Frontal cortex (tissue), 4 donors: ENCODE measurements around the gene LRRC74A. TPM values are rescaled to one million over a fixed set of nuclear protein-coding genes. Genes with fewer than 3 reads are reported as not detected.
"Not testable (repeated sequence)": the region's sequence is repeated elsewhere in the genome, so short reads cannot be mapped to it uniquely, and the experiment has no call there.

Experiments
- DNase-seq, 2 donors: peaks; one replicate each; pipeline ENCODE4 v3.0.0; 2012; ENCODE audit warnings: low spot score in 2 of 2
- FAIRE-seq: peaks from 2 replicates; lab custom pipeline; 2012; peaks lifted over from hg19 to GRCh38; lab: Jason Lieb, UNC
- total RNA-seq: library from RNA; depleted of rRNA; stranded (reverse); fragments of >200 nt; gene quantifications from one replicate; pipeline ENCODE4 v1.2.3, GENCODE V29; 2014
- donor health status: control.
- donor health status: control.
- donor health status: control.

Gene LRRC74A
- total RNA-seq, 1 donor from 2014 or later = not detected

DNA sequence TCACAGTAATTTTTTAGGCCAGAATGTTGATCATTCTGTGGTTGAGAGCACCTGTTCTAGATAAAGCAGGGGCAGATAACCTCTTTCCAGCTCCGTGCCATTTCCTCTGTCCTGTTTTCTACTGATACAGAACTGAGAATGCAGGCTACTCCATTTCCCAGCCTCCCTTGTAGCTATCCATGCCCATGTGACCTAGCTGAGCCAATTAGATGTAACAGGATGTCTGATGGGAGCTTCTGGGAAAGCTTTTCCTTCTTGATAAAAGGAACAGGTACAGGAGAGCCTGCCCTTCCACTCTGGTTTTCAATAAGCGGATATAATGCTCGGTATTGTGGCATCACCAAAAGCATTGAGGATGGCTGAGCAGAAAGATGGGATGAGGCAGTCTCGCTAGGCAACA lies 54.2 kb downstream of the LRRC74A start:
- DNase-seq (no peak), FAIRE-seq (no peak)

DNA sequence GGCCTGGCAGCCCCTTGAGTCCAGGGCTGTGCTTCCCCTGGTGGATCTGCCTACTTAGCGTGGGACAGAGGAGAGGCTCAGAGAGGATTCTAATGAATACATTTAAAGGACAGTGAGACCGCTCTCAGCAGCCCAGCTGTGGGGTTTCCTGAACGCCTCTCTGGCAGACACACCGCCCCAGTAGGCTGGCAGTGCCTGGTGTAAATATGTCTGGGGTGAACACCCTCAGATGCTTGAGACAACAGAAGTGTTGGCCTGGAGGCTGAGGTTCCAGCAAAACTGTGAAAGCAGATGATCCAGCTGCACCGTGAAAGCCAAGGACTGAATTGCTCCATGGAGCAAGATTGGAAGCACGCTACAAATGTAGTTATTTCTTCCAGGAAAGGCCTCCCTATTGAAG lies 55.1 kb downstream of the LRRC74A start:
- FAIRE-seq (no peak), DNase-seq (no peak)

DNA sequence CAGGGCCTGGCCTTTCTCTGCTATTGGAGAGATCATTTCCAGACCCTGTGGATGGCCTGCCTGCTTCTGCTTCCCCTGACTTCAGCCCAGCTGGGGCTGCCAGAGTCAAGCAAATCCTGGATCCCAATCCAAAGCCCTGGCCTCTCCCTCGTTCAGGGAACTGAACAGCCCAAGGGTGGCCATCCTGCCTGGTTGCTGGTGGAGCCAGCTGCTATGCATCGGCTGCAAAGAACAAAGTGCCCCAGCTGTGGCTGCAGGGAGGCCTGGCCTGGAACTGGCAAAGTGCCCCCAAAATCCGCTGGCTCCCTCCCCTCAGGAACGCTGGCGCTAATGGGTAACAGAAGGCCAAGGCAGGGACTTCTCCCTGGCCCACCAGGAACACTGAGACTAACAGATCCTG lies 56.4 kb downstream of the LRRC74A start:
- DNase-seq (no peak), FAIRE-seq (no peak)

DNA sequence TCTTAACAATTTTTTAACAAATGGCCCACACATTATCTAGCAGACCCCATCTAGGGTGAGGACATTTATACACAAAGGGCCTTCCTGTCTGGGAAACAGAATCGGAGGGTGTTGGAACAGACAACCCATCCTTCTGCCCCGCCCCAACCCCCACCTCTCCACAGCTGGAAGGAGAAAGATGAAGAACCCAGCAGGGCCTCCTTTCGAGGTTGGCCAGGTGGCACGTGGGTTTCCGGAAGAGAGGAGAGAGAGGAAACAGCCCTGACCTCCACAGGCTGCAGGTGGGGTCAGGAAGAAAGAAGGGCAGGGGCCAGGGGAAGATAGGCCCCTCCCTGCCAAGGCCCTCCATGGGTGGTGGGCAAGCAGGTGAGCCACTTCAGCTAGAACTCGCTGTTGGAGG lies 57.2 kb downstream of the LRRC74A start:
- FAIRE-seq = no peak
- DNase-seq = no peak

DNA sequence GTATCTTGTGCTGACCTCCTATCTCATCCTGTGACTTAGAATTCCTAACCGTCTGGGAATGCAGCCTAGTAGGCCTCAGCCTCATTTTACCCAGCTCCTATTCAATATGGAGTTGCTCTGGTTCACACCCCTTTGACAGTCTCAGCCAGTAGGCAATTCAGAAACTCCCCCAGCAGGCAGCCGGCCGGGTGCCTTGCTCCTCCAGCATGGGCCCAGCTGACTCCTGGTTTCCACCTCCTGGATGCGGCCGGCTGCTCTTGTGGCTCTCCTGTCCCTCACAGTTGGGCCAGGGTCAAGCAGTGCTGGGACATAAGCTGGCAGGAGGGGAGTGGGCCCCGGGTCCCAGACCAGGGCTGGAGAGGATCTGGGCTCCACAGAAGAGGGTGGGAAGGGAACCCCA lies 58.2 kb downstream of the LRRC74A start:
- FAIRE-seq = no peak

DNA sequence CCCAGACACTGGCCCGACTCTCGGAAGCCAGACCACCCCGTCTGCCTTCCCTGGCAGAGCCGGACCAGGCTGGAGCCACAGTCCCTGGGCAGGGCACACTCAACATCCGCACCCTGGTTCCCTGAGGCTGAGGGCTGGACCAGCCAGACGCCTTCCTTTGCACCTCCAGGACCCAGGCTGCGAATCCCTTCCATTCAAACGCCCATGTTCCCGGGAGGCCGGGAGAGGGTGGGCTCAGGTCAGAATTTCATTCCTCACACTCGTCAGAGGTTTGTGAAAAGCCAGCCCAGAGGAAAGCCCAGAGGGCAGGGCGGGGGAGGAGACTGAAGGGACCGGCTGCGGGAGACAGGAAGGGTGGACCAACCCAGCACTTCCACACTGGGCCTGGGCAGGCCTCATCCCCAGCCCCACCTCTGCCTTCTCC lies 58.7 kb downstream of the LRRC74A start:
- FAIRE-seq = no peak

More for the DNA sequence above, 58.2 kb downstream of the LRRC74A start:
- no peak for DNase-seq

DNA sequence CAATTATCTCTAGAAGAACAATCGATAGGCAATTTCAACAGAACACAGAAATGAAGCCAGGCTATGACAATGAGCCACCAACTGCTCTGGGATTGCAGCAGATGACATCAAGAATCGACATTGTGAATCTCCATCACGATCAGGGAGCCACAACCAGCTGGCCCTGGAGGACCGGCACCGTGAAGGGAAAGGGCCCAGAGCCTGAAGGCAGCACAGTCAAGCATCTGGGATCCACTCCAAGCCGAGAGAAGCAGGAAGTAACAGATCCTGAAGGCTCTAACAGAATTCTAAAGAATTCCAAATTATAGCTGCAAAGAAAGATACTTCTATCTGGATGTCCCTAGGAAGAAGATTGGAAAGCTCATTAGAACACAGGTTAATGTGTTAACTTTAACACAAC lies 61.0 kb downstream of the LRRC74A start:
- FAIRE-seq = no peak
- no peak for DNase-seq

More for the DNA sequence above, 58.7 kb downstream of the LRRC74A start:
- no peak for DNase-seq

DNA sequence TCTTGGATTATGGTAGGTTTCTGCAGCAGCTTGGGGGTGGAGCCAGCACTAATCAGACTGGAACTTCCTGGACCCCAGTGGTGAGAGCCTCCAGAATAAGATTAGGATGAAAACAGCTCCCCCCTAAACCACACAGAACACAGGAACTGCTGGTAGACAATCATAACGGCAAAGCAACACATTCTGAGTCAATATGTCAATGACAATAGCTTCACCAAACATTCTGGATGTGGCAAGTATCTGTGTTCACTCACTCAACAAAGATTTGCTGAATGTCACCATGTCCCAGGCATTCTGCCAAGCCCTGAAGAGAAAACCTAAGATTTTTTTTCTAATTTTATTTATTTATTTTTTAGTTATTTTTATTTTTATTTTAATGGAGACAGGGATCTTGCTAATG lies 65.2 kb downstream of the LRRC74A start:
- FAIRE-seq = no peak

DNA sequence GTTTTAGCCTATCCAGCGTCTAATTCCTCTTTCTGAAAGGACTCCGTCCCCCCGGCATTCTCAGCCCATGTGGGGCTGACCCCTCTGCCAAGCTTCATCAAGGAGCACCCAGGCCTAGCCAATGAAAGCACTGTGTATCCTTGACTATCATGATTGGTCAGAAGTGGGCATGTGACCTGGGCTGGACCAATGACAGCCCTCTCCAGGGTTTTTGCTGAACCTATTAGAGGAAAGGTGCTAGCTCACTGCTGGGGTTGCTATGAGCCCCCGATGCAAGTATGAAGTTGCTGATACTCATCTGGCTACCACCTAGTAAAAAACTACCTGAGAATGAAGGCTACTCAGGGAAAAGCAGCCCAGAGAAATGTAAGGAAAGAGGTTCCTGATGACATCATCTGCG lies 68.1 kb downstream of the LRRC74A start:
- DNase-seq (no peak), FAIRE-seq (no peak)

More for the DNA sequence above, 65.2 kb downstream of the LRRC74A start:
- DNase-seq = no peak

DNA sequence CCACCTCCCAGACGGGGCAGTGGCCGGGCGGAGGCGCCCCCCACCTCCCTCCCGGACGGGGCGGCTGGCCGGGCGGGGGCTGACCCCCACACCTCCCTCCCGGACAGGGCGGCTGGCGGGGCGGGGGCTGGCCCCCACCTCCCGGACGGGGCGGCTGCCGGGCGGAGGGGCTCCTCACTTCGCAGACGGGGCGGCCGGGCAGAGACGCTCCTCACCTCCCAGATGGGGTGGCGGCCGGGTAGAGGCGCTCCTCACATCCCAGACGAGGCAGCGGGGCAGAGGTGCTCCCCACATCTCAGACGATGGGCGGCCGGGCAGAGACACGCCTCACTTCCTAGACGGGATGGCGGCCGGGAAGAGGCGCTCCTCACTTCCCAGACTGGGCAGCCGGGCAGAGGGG lies 71.8 kb downstream of the LRRC74A start:
- not testable (repeated sequence) for DNase-seq, FAIRE-seq

DNA sequence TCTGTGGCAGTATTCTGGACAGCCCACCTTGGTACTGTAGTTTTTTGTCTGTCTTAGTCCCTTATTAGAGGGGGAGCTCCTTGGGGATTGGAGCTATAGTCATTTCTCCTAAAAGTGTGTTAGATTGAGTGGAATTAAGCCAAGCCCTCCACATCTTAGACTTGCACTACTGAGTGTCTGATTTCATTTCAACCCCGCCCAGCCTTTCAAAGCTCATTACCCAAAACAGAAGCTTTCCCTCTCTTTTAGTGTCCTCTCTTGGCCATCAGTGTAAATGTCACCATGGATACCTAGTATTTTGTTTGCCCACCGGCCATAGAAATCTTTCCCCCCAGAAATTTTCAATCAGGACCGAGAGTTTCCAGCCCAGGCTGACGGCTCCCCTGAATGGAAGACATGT lies 74.5 kb downstream of the LRRC74A start:
- DNase-seq (no peak), FAIRE-seq (no peak)

DNA sequence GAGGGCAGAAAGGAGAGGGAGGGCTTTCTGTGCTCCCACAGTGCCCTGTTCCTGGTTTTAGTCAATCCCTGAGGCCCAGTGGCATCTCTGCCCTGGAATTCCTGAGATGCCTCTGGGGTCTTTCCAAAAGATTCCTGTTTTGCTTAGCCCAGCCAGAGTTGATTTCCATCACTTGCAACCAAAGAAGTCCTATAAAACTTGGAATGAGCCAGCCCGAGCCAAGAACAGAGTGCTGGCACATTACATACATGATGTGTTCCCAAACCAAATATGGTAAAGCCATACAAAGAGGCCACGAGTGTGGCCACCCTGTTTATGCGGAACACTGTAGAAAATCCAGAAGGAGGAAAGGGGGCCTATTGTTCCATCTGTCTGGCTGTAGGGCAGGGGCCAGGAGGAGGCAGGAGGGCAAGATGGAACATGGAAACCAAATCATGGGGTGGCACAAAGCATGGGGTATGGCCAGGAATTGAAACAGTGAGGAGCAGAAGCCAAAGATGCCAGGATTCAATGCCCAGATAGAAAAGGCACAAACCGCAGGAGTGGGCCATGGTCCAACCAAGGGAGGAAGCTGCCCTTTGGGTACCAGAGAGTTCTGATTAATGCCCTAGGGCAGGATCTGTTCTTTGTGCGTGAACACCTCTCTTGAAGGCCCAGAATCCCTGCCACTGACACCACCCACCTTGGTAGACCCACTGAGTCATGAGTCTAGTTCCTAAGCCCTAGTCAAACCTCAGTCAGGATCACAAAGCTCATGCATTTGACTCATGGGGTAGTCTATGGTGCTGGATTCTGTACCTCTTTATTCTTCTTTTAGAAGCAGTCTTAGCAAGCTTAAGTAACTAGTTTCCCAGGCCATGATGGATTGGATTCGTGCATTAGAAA lies 75.2 kb downstream of the LRRC74A start:
- FAIRE-seq = no peak
- no peak for DNase-seq

DNA sequence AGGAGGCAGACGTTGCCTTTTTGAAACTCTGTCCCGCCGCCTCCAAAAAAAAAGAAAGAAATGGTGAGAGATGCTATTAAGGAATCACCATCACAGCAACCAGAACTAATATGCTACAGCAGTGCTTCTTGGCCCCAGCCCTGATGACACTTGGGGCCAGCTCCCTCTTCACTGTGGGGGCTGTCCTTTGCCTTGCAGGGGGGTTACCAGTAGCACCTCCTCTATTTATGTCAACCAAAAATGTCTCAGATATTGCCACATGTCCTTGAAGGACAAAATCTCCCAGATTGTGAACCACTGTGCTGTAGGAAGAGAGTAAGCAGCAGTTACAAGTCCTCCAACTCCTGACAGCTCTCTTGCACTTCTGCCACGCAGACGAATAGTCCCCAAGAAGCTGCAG lies 76.4 kb downstream of the LRRC74A start:
- no peak for DNase-seq
- no peak for FAIRE-seq

DNA sequence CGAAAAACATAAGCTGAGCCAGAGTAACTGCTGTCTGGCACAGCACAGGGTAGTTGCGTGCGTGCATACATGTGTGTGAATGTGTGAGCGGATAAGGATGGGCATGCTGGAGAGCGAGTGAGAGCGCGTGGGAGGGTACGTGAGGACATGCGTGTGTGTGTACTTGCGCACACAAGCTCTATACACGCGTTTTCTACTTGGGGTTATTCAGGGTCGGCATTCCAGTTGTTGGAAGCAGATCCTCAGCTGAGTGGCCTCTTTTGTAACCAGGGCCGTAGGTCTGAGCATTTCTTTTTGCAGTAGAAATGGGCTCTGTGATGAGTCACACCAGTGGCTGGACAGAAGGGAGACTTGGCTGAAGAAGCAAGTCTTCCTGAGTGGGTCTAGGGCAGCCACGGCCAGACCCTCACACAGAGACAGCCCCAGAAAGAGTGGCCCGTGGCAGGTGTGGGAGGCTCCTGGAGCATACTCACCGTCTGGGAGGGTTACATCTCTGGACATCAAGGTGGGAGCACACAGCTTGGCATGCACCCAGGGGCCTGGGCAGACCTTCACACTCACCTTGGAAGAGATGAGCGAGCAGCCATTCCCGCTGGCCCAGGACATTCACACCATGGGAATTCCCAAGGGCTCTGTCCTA lies 78.0 kb downstream of the LRRC74A start:
- no peak for DNase-seq
- no peak for FAIRE-seq

DNA sequence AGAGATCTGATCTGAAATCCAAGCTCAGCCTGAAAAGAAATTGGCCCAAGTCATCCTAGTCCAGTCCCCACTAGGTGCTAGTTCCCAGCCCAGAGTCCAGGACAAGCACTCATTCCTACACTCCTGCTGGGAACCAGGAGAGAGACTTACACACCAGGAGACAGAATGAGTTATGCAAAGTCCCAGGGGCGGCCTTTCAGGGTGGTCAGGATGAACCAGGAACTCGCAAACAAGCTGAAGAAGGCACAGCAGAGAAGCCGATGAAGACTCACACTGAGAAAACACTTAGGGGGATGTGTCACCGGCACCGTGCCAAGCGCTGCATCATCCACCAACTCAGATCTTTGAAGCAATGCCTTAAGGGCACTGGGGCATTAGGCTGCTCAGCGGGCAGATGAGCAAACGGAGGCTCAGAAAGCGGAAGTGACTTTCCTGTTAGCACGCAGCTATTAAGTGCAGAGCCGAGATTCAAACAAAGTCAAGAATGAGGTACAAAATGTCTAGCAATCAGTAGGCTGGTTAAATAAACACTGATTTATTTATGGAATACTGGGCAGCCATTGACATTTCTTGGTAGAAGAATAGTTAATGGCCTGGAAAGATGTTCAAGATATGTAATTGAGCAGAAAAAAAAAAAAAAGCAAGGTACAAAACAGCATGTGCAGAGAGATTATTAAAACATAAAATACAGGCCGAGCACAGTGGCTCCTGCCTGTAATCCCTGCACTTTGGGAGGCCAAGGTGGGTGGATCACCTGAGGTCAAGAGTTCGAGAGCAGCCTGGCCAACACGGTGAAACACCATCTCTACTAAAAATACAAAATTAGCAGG lies 78.7 kb downstream of the LRRC74A start:
- no peak for DNase-seq

DNA sequence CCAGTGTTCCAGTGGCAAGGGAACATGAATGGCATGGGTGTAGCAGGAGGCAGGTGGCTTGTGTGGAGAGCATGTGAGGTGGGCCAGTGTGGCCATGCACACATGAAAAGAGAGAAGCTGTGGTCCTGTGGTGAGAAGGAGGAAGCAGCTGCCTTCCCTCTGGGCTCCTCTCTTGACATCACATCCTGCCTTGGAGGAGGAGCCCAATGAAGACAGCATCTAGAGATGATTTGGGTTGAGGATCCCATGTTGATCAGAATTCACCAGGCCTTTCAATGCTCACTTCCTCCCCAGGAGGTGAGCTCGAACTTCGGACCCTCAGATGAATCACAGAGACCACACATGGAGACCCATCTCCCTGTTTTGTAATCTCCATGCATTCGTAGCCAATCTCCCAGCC lies 82.6 kb downstream of the LRRC74A start:
- no peak for FAIRE-seq

More for the DNA sequence above, 78.7 kb downstream of the LRRC74A start:
- no peak for FAIRE-seq

DNA sequence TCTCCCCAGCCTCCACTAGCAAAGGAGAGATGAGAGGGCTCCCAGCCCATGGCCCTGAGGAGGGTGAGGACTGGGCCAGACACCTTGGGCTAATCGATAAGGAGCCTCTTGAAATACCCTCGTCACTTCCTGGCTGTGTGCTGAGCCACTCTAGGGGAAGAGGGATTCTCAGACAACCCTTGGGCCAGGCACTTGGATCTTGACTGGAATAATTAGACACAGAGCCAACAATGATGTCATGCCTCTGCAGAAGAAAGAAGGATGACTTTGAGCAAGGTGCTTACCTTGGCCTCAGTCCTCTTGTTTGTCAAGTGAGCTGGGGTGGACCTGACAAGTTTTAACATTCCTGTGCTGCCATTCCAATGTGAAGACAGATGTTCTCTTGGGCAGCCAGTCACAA lies 83.1 kb downstream of the LRRC74A start:
- FAIRE-seq (no peak), DNase-seq (no peak)

More for the DNA sequence above, 82.6 kb downstream of the LRRC74A start:
- DNase-seq = no peak

DNA sequence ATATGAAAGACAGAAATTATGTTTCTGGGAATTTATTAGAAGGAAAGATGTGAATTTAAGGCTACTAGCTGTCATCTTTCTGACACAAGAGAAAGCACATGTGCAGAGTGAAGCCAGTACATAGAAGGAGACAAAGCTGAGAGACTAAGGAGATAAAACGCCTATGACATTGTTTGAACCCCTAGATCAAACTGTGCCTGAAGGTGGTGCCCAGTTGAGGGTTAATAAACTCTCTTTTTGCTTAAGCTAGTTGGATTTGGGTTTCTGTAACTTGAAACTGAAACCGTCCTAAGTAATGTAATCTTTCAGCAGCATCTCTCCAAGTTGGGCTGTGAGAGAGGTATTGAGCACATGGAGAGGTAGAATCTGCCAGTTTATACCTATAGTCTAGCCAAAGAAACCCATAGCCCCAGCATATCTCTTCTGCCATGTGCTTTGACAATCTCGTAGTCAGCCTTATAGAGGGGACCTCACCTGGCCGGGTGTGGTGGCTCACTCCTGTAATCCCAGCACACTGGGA lies 84.2 kb downstream of the LRRC74A start:
- no peak for FAIRE-seq
- DNase-seq = no peak

DNA sequence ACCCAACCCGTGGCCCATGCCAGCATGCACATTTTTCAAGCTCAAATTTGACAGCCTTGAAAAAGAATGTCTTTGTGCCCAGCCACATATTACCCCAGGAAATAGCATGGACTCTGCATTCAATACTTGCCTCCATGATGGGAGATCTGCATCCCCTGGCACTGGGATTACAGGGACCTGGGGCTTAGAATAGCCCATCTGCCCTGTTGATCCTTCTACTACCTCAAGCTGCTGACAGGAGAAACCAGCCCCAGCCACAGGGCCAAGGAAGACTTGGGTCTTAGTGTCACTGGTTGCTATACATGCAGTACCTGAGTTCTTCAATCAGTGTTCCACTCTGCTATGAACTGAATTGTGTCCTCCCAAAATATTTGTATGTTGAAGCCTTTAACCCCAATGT lies 85.3 kb downstream of the LRRC74A start:
- FAIRE-seq (no peak), DNase-seq (no peak)

DNA sequence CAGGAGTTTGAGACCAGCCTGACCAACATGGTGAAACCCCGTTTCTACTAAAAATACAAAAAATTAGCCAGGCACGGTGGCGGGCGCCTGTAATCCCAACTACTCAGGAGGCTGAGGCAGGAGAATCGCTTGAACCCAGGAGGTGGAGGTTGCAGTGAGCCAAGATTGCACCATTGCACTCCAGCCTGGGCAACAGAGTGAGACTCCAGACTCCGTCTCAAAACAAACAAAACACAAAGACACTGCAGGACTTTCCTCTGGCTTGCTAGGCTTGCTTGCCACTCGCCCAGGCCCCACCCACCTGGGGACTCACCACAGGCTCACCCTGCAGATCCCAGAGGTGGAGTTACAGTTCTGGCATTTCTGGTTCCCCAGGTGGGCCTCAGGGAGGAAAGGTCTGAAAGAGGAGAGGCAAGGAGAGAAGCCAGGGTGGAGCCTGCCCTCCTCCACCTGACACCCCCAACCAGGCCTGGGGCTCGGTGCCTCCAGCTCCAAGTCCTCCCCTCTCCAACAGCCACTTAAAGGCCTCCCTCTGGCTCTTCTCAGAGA lies 88.4 kb downstream of the LRRC74A start:
- not testable (repeated sequence) for FAIRE-seq

More for the DNA sequence above, 88.4 kb downstream of the LRRC74A start:
- not testable (repeated sequence) for DNase-seq
